ENCODE results near the gene HLA-DRB5.
"Not testable (repeated sequence)": the region's sequence is repeated elsewhere in the genome, so short reads cannot be mapped to it uniquely, and the experiment has no call there.

The HLA-DRB5 gene

DNA sequence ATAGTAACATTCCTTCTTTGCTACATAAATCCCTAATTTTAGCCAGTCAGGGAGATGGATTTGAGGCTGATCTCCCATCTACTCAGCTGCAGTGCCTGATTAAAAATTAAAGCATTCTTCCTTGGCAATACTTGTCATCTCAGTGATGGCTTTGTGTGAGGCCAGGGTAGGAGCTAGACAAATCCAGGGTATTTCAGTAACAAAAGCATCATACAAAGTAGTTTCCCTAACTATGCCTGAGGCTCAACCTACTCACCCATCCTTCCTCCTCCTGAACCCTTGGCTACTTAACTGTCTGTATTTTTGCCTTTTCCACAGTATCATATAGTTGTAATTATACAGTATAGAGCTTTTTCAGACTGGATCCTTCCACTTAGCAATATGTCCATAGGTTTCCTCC lies 37.7 kb downstream of the HLA-DRB5 start:
- no peak for DNase-seq

DNA sequence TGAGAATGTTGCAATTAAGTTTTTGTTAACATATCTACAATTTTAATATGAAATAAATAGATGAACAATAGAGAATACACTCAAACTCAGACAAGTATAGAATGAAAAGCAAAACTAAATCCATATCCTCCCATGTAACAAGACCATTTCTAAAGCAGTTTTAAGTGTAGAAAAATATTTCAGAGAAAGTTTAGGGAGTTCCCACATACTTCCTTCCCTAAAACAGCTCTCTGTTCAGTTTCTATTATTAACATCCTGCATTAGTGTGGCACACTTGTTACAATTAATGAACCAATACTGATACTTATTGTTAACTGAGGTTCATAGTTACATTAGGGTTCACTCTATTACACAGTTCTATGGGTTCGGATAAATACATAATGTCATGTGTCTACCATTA lies 38.4 kb downstream of the HLA-DRB5 start:
- no peak for DNase-seq

DNA sequence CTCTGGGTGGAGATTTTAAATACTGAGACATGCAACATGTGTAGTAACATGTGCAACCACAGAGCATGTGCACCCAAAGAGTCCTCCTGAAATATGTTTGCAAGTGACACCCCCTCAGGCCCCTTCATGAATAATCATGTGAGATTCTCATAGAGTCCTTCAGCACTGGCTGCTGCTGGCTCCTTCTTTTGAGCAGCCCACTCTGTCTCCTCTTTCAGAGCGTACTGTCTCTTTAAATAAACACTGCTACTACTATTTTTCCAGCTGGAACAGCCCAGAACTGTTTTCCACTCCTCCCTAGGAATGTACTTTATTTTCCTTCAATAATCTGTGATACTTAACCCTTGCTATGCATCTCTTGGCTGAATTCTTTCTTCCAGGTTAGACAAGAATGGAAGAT lies 42.0 kb downstream of the HLA-DRB5 start:
- no peak for DNase-seq

DNA sequence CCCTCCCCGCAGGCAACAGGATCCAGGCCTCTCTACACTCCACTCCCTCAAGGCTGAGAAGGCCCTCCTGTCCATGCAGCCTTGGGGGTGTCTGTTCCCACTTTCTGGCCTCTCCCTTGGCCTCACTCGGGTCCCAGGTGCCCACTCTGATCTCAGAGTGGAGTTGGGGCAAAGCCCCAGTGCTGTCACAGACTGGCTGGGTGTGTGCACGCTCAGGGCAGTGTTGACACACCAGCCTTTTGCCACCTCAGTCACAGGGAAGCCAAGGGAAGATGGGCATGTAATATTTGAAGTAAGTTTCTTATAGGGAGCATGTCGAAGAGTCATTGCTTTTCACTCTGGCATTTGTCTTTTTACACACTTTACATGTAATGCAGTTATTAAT lies 45.5 kb downstream of the HLA-DRB5 start:
- DNase-seq = no peak

DNA sequence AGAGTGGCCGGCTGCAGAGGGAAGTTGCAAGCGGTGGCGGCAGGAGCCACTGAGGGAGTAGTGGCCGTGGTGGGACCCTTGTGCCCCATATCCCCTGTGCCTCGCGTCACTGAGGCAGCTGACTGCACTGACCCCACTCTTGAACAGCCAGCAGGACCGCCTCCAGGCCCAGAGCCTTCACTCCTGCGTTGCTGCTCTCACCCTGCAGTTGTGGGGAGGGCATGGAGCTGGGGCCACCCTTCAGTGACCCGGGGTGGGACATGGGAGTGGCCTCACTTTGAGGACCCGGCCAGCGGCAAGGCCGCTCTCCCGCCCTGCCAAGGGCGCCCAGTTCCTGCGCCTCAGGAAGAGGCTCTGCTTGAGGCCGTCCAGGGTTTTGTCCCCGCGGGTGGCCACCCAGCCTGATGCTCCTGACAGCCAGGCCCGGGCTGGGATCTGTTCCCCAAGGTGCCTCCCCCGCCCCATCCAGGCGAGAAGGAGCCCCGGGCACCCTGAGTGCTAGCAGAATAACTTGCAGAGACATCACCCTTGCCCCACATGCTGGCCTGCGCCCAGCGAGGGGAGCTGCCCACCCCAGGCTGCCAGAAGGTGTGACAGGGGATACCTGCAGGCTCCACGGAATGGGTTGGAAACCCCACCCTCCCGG lies 46.0 kb downstream of the HLA-DRB5 start:
- DNase-seq = no peak

DNA sequence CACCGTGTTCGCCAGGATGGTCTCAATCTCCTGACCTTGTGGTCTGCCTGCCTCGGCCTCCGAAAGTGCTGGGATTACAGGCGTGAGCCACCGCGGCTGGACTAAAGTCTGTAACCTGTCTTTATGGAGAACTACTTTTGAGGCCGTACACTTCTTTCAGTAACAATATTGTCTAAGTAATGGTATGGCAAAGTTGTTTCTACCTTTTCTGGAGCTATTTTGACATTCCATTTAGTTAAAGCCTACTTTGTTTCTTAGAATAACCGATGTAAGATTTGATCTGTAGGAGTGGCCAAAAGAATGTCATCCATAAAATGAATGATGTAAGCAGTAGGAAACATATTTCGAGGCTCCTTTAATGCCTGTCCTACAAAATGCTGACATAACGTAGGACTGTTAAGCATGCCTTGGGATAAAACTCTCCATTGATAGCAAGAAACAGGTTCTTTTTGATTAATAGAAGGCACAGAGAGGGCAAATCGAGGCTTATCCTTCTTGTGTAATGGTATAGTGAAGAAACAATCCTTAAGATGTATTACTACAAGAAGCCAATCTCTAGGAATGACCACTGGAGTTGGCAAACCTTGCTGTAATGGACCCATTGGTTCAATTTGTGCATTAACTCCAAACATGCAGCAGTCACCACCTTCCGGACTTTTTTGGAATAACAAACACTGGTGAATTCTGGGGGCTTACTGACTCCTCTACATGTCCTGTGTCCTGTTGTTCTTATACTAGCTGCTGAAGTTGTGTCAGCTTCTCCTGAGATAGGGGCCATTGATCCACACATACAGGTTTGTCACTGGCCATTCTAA lies 54.5 kb downstream of the HLA-DRB5 start:
- DNase-seq = no peak

DNA sequence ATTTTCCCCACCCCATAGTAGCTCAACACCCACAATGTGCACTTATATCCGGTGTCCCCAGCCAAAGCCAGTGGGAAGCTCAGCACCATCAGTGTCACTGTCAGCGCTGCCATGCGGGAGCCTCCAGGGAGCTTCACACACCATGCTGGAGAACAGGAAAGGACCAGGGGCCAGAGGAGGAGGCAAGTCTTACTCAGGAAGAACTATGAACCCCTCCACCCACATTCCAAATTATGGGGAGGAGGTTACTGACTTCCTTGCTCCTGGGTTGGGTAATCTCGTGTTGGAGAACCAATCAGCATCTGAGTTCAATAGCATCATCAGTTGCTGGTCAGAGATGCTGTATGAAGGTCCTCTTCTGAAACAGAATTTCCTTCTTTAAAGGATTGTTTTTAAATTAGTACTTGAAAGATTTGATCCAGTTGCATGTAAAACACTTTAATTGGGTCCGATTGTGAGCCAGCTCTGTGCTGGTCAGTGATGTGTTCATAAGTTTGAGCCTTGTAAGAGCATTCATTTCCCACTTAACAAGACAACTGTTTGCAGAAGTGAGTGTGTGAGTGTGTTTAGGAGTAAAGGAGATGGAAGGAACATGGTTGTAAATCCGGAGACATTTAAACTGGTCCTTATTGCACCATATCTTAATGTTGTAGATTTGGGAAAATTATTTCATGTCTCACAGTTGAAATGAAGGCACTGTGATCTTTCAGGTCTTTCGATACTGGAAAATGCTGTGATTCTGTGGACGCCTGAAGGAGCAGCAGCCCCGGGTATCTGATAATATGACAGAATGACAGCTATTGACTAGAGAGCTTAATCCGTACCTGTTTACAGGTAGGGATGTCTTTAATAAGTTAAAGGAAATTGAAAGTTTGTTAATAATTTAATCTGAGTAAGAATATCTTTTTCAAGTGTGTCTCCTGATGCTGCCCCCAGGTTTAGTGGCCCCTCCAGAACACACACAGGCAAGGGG lies 56.4 kb downstream of the HLA-DRB5 start:
- not testable (repeated sequence) for DNase-seq

DNA sequence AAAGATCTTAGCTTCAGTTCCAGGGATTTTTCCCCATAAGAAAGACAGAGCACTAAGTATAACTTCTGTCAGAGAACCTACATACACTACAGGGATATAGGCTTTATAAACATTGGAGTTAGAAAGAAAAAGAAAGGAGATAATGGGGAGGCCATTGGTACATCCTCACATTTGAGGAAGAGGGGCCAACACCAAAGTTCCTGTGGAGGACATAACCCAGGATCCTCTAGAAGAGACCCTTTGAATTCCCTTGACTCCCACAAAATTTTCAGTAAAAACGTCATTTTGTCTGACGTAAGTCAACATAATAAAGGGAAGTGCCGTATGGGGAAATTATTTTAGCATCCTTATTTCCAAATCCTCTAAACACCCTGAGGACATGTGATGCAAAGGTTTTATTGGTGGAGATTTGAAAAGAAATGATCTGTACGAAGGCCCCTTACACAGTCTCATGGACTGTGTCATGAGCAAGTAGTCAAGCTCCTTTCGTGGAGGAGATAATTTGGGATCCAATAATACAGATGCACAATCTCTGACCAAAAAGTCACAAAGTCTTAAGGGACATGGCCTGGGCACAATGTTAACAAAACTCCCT lies 57.2 kb downstream of the HLA-DRB5 start:
- no peak for DNase-seq

DNA sequence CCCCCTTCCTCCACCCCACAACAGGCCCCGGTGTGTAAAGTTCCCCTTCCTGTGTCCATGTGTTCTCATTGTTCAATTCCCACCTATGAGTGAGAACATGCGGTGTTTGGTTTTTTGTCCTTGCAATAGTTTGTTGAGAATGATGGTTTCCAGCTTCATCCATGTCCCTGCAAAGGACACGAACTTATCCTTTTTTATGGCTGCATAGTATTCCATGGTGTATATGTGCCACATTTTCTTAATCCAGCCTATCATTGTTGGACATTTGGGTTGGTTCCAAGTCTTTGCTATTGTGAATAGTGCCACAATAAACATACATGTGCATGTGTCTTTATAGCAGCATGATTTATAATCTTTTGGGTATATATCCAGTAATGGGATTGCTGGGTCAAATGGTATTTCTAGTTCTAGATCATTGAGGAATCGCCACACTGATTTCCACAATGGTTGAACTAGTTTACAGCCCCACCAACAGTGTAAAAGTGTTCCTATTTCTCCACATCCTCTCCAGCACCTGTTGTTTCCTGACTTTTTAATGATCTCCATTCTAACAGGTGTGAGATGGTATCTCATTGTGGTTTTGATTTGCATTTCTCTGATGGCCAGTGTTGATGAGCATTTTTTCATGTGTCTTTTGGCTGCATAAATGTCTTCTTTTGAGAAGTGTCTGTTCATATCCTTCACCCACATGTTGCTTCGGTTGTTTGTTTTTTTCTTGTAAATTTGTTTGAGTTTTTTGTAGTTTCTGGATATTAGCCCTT lies 62.2 kb downstream of the HLA-DRB5 start:
- DNase-seq = not testable (repeated sequence)

Measured in activated effector memory CD4-positive, alpha-beta T cell treated with anti-CD3 and anti-CD28 coated beads, Interleukin-2, amount 50 U/mL, for 16 hours (primary cell).